HepG2 (cell line): ENCODE measurements around the gene INTS2. TPM values are rescaled to one million over a fixed set of nuclear protein-coding genes. Genes with fewer than 3 reads are reported as not detected.

Experiments used
- CHCHD3 ChIP-seq: sonication (generic); formaldehyde crosslinking; IDR thresholded peaks from 2 replicates; pipeline ENCODE4 v1.8.0; 2022; ENCODE audit warnings: mild to moderate bottlenecking, missing genetic modification reagents, moderate library complexity
- FLYWCH1 ChIP-seq: sonication (generic); formaldehyde crosslinking; IDR thresholded peaks from 2 replicates; pipeline ENCODE4 v1.8.1; 2023; ENCODE audit warnings: mild to moderate bottlenecking, missing genetic modification reagents
- JARID2 ChIP-seq: sonication (generic); formaldehyde crosslinking; IDR thresholded peaks from 2 replicates; pipeline ENCODE4 v1.8.1; 2023; ENCODE audit warnings: missing genetic modification reagents, inconsistent platforms; ENCODE audit not compliant: insufficient replicate concordance
- PPARG ChIP-seq: conservative IDR thresholded peaks from 2 replicates; pipeline ENCODE4 v1.6.1; 2016; ENCODE audit warnings: missing biosample characterization, missing genetic modification reagents
- RBFOX2 ChIP-seq: fragments of 200-400 bp; formaldehyde crosslinking; IDR thresholded peaks from 2 replicates; pipeline ENCODE4 v1.6.1; 2017; ENCODE audit warnings: low read depth, mild to moderate bottlenecking, low read length
- RBM39 ChIP-seq: fragments of 200-400 bp; formaldehyde crosslinking; IDR thresholded peaks from one replicate; pipeline ENCODE4 v1.6.1; 2018; ENCODE audit warnings: antibody characterized with exemption, mild to moderate bottlenecking, low read depth, low read length; ENCODE audit not compliant: poor library complexity, severe bottlenecking
- SMYD3 ChIP-seq: sonication (generic); formaldehyde crosslinking; IDR thresholded peaks from 2 replicates; pipeline ENCODE4 v1.8.1; 2023; ENCODE audit warnings: mild to moderate bottlenecking, missing genetic modification reagents
- SOX13 ChIP-seq, 3 experiments: fragments of 450-650 bp in 1 of 3; sonication (generic) in 1 of 3; formaldehyde crosslinking in 1 of 3; IDR thresholded peaks in 2 of 3; conservative IDR thresholded peaks in 1 of 3; 2 replicates each; pipeline versions ENCODE4 v1.5.0 to v1.6.1; 2016 to 2020; ENCODE audit warnings: antibody characterized with exemption in 1 of 3, mild to moderate bottlenecking in 1 of 3, missing compliant biosample characterization in 1 of 3, missing genetic modification reagents in 1 of 3, moderate library complexity in 1 of 3
- UBTF ChIP-seq: sonication (generic); formaldehyde crosslinking; IDR thresholded peaks from 2 replicates; pipeline ENCODE4 v1.4.0; 2020; ENCODE audit warnings: mild to moderate bottlenecking, missing genetic modification reagents
- ZFP1 ChIP-seq: IDR thresholded peaks from 2 replicates; pipeline ENCODE4 v1.6.1; 2016
- ZNF264 ChIP-seq: sonication (generic); formaldehyde crosslinking; IDR thresholded peaks from 2 replicates; pipeline ENCODE4 v1.4.0; 2020; ENCODE audit warnings: missing genetic modification reagents
- ZNF619 ChIP-seq: sonication (generic); formaldehyde crosslinking; IDR thresholded peaks from 2 replicates; pipeline ENCODE4 v1.4.0; 2020; ENCODE audit warnings: mild to moderate bottlenecking, missing genetic modification reagents
- ZNF883 ChIP-seq: sonication (generic); formaldehyde crosslinking; IDR thresholded peaks from 2 replicates; pipeline ENCODE4 v1.5.1; 2020; ENCODE audit warnings: mild to moderate bottlenecking, missing genetic modification reagents; ENCODE audit errors: not compliant biosample characterization
- polyA plus RNA-seq, 8 experiments: library from polyadenylated mRNA; depleted of rRNA in 3 of 8; stranded (reverse) in 7 of 8; unstranded in 1 of 8; fragments of >200 nt; fragmentation: Illumina TruSeq in 4 of 8; extraction: Trizol in 4 of 8; gene quantifications; 2 replicates each; pipeline versions ENCODE4 v1.2.1 to v1.2.3, GENCODE V29; 2011 to 2016; ENCODE audit warnings: low read depth in 4 of 8, missing spikeins in 1 of 8, mixed read lengths in 1 of 8; ENCODE audit not compliant: insufficient read depth in 1 of 8
- total RNA-seq, 5 experiments: library from RNA; depleted of rRNA; stranded (reverse); fragments of >200 nt; fragmentation: Illumina TruSeq; extraction: Trizol; gene quantifications; 2 replicates each; pipeline ENCODE4 v1.2.3, GENCODE V29; 2016; ENCODE audit warnings: low read depth in 1 of 5
- TF ChIP-seq, protein P1 (sequence below): sonication (generic); formaldehyde crosslinking; IDR thresholded peaks from 2 replicates; pipeline ENCODE4 v1.5.0; 2020; ENCODE audit warnings: missing genetic modification reagents, mild to moderate bottlenecking, borderline replicate concordance
- TF ChIP-seq, protein P2 (sequence below): sonication (generic); formaldehyde crosslinking; IDR thresholded peaks from 2 replicates; pipeline ENCODE4 v1.4.0; 2020; ENCODE audit warnings: missing genetic modification reagents, mild to moderate bottlenecking, borderline replicate concordance
- TF ChIP-seq, protein P3 (sequence below): sonication (generic); formaldehyde crosslinking; IDR thresholded peaks from 2 replicates; pipeline ENCODE4 v1.4.0; 2020; ENCODE audit warnings: missing genetic modification reagents

Gene INTS2
- total and polyA plus RNA-seq, 2 of the 13 experiments (the other 11 are each of a cell fraction or from before 2014, with no cell fraction given) = 20.5 to 30.2 TPM

- TF ChIP-seq UBTF (peak; percentile 100), SMYD3 (CRISPR knock-in tag) (no peak; the same call in 1 of the 2 replicates), ZNF883 (CRISPR knock-in tag) (peak; percentile 96), PPARG (CRISPR knock-in tag) (peak; percentile 29), ZFP1 (CRISPR knock-in tag) (no peak), ZNF264 (CRISPR knock-in tag) (peak; percentile 83; the same call in 1 of the 2 replicates), SOX13 (IDR thresholded peaks at IDR 0.05) (no peak), SOX13 (CRISPR knock-in tag; conservative IDR thresholded peaks at IDR 0.05 in 1 of 2, IDR thresholded peaks at IDR 0.05 in 1 of 2) (peak in 1 of 2 experiments; percentile 24; a peak in 1 of 4 replicates), RBFOX2 (peak; percentile 83), JARID2 (CRISPR knock-in tag) (no peak), RBM39 (peak; percentile 97), ZNF619 (CRISPR knock-in tag) (no peak; the same call in 1 of the 2 replicates), CHCHD3 (peak; percentile 65; the same call in 1 of the 2 replicates), FLYWCH1 (CRISPR knock-in tag) (0 out of 2 replicates have a peak, but pooled peaks have one; percentile 84)
- TF ChIP-seq, protein P1, sequence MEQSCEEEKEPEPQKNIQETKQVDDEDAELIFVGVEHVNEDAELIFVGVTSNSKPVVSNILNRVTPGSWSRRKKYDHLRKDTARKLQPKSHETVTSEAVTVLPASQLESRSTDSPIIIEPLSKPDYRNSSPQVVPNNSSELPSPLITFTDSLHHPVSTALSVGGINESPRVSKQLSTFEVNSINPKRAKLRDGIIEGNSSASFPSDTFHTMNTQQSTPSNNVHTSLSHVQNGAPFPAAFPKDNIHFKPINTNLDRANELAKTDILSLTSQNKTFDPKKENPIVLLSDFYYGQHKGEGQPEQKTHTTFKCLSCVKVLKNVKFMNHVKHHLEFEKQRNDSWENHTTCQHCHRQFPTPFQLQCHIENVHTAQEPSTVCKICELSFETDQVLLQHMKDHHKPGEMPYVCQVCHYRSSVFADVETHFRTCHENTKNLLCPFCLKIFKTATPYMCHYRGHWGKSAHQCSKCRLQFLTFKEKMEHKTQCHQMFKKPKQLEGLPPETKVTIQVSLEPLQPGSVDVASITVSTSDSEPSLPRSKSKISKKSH = peak; percentile 99
- TF ChIP-seq, protein P2, sequence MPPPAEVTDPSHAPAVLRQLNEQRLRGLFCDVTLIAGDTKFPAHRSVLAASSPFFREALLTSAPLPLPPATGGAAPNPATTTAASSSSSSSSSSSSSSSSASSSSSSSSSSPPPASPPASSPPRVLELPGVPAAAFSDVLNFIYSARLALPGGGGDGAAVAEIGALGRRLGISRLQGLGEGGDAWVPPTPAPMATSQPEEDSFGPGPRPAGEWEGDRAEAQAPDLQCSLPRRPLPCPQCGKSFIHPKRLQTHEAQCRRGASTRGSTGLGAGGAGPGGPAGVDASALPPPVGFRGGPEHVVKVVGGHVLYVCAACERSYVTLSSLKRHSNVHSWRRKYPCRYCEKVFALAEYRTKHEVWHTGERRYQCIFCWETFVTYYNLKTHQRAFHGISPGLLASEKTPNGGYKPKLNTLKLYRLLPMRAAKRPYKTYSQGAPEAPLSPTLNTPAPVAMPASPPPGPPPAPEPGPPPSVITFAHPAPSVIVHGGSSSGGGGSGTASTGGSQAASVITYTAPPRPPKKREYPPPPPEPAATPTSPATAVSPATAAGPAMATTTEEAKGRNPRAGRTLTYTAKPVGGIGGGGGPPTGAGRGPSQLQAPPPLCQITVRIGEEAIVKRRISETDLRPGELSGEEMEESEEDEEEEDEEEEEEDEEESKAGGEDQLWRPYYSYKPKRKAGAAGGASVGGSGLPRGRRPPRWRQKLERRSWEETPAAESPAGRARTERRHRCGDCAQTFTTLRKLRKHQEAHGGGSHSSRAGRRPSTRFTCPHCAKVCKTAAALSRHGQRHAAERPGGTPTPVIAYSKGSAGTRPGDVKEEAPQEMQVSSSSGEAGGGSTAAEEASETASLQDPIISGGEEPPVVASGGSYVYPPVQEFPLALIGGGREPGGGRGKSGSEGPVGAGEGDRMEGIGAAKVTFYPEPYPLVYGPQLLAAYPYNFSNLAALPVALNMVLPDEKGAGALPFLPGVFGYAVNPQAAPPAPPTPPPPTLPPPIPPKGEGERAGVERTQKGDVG = peak; percentile 92
- TF ChIP-seq, protein P3, sequence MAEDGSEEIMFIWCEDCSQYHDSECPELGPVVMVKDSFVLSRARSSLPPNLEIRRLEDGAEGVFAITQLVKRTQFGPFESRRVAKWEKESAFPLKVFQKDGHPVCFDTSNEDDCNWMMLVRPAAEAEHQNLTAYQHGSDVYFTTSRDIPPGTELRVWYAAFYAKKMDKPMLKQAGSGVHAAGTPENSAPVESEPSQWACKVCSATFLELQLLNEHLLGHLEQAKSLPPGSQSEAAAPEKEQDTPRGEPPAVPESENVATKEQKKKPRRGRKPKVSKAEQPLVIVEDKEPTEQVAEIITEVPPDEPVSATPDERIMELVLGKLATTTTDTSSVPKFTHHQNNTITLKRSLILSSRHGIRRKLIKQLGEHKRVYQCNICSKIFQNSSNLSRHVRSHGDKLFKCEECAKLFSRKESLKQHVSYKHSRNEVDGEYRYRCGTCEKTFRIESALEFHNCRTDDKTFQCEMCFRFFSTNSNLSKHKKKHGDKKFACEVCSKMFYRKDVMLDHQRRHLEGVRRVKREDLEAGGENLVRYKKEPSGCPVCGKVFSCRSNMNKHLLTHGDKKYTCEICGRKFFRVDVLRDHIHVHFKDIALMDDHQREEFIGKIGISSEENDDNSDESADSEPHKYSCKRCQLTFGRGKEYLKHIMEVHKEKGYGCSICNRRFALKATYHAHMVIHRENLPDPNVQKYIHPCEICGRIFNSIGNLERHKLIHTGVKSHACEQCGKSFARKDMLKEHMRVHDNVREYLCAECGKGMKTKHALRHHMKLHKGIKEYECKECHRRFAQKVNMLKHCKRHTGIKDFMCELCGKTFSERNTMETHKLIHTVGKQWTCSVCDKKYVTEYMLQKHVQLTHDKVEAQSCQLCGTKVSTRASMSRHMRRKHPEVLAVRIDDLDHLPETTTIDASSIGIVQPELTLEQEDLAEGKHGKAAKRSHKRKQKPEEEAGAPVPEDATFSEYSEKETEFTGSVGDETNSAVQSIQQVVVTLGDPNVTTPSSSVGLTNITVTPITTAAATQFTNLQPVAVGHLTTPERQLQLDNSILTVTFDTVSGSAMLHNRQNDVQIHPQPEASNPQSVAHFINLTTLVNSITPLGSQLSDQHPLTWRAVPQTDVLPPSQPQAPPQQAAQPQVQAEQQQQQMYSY (CRISPR knock-in tag) = 0 out of 2 replicates have a peak, but pooled peaks have one; percentile 40
These were observed at the start of gene INTS2 (continued) for GRCh38 chr17:61927208-61928100.
